Ecto neural progenitor cell (in vitro differentiated cells): Measurements from ENCODE around the gene PEBP1.

Source experiments
- DNase-seq: peaks from one replicate; pipeline ENCODE4 v3.0.0-alpha.2; 2018; ENCODE audit warnings: low spot score

The PEBP1 gene

DNA sequence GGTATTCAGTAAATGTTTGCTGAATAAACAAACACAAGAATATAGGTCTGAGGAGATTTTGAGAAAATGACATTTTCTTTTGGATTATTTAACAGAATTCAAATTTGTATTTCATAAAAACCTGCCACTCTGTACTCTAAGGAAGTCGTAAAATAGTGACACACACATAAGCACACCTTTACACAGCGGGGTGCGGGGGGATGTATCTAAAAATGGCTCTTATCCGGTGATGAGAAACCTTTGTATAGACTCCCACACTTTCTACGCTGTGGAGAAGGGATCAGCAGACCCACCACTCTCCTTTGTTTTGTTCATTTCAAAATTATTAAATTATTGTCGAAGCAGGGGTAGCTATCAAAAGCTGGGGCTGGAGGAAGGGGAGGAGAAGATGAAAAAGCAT, 58.0 kb downstream of the PEBP1 start:
- no peak for DNase-seq
